HG02943 (cell line): ENCODE results near the gene HAGH.

Source experiments
- ATAC-seq: cut with Tn5 transposase; IDR thresholded peaks from one replicate; pipeline ENCODE4 v1.9.1; 2021; ENCODE audit warnings: mild to moderate bottlenecking, low read depth, moderate library complexity; ENCODE audit not compliant: unreplicated experiment

Gene HAGH

GRCh38 chr16:1832838-1833454, 6.3 kb upstream of the HAGH start:
- no peak for ATAC-seq

GRCh38 chr16:1831186-1832075, 4.8 kb upstream of the HAGH start:
- no peak for ATAC-seq

- ATAC-seq = no peak
Measured at GRCh38 chr16:1830213-1830612, 3.6 kb upstream of the HAGH start.

- no peak for ATAC-seq
Measured at GRCh38 chr16:1828645-1829410, 2.2 kb upstream of the HAGH start.

- peak; percentile 39 for ATAC-seq
Measured at GRCh38 chr16:1825864-1826690, 548 bp downstream of the HAGH start.

- ATAC-seq = no peak
Measured at GRCh38 chr16:1825381-1825863, 1.2 kb downstream of the HAGH start.

- ATAC-seq = no peak
Measured at GRCh38 chr16:1823821-1824220, 2.8 kb downstream of the HAGH start.

GRCh38 chr16:1822801-1823200, 3.8 kb downstream of the HAGH start:
- ATAC-seq = no peak

- ATAC-seq = no peak
Measured at GRCh38 chr16:1821861-1822611, 4.6 kb downstream of the HAGH start.

GRCh38 chr16:1820946-1821290, 5.7 kb downstream of the HAGH start:
- no peak for ATAC-seq

- ATAC-seq = no peak
Measured at GRCh38 chr16:1820096-1820945, 6.3 kb downstream of the HAGH start.

- no peak for ATAC-seq
Measured at GRCh38 chr16:1819611-1820010, 7.0 kb downstream of the HAGH start.

GRCh38 chr16:1818873-1819525, 7.6 kb downstream of the HAGH start:
- no peak for ATAC-seq

GRCh38 chr16:1818204-1818872, 8.3 kb downstream of the HAGH start:
- no peak for ATAC-seq

- ATAC-seq = no peak
Measured at GRCh38 chr16:1817716-1818115, 8.9 kb downstream of the HAGH start.

GRCh38 chr16:1817276-1817589, 9.4 kb downstream of the HAGH start:
- no peak for ATAC-seq

- ATAC-seq = no peak
Measured at GRCh38 chr16:1816396-1817275, 10.0 kb downstream of the HAGH start.
